ENCODE data around the gene PARP6.

Gene PARP6

DNA sequence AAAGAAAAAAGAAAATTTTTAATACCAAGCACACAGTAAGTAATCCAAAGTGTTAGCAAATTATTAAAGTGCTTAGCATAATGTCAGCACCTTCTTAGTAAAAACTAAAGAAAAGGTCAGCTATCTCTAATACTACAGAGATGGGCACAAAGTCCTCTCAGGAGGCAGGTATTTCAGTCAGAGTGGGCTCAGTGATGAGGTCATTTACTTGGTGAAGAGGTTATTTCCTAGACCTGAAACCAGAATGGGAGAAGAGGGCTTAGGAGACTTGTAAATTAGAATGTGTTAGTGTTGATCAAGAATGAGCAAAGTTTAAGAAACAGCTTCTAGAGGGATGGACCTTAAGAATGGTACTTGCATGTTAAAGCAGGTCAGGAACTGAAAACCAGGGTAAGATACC lies 32.7 kb downstream of the PARP6 start:
- peaks cover 12% of the 10 kb centered on the region for H3K4me1 ChIP-seq (ENCODE audit: control insufficient read depth, insufficient read depth, low read depth, low read length)
- DNase-seq: no peak
- H3K23ac ChIP-seq (ENCODE audit: low read length in 2 of 2): no peak overlapping the region
- H3K9me3 ChIP-seq (ENCODE audit: control insufficient read depth, low read length): no peaks in the 10 kb centered on the region
- no peak overlapping the region for H3K4ac ChIP-seq (ENCODE audit: low read depth in 1 of 2, low read length in 2 of 2)
- no peaks in the 10 kb centered on the region for H3K27me3 ChIP-seq (ENCODE audit: control insufficient read depth in 1 of 2, insufficient read depth in 1 of 2, low read length in 2 of 2)
- H3K79me1 ChIP-seq (replicated peaks; ENCODE audit: low read length, poor library complexity, severe bottlenecking): peaks cover 13% of the 10 kb centered on the region
- no peak overlapping the region for H3K27ac ChIP-seq (ENCODE audit: low read length, poor library complexity, severe bottlenecking)
- no peak overlapping the region for H2AK5ac ChIP-seq (ENCODE audit: low read length, severe bottlenecking)
- no peak overlapping the region for H3K14ac ChIP-seq (ENCODE audit: low read length in 2 of 2)
- no peak overlapping the region for H2BK12ac ChIP-seq (ENCODE audit: low read length in 2 of 2)
- H2BK15ac ChIP-seq (ENCODE audit: low read depth, poor library complexity, severe bottlenecking): no peak overlapping the region
- no peak overlapping the region for H2AFZ ChIP-seq (ENCODE audit: low read depth, low read length)
- no peak overlapping the region for H4K91ac ChIP-seq (ENCODE audit: low read length)
- no peak overlapping the region for H2BK5ac ChIP-seq (ENCODE audit: low read depth, low read length, poor library complexity, severe bottlenecking)
- no peak overlapping the region for H4K8ac ChIP-seq (ENCODE audit: low read length)
- no peak overlapping the region for H3K9ac ChIP-seq (ENCODE audit: low read length)
- no peak overlapping the region for H3K4me3 ChIP-seq (ENCODE audit: insufficient read depth in 1 of 2, low read depth in 1 of 2, low read length in 2 of 2)
- H2BK120ac ChIP-seq (ENCODE audit: low read depth, low read length): no peak overlapping the region
- no peak overlapping the region for H3K18ac ChIP-seq (ENCODE audit: low read depth in 1 of 2, low read length in 2 of 2)
- peaks cover 16 to 52% of the 10 kb centered on the region in 2 experiments for H3K36me3 ChIP-seq (ENCODE audit: control insufficient read depth in 1 of 2, insufficient read depth in 2 of 2, low read depth in 1 of 2, low read length in 2 of 2)
- H3K4me2 ChIP-seq (ENCODE audit: low read length, poor library complexity, severe bottlenecking): no peak overlapping the region

DNA sequence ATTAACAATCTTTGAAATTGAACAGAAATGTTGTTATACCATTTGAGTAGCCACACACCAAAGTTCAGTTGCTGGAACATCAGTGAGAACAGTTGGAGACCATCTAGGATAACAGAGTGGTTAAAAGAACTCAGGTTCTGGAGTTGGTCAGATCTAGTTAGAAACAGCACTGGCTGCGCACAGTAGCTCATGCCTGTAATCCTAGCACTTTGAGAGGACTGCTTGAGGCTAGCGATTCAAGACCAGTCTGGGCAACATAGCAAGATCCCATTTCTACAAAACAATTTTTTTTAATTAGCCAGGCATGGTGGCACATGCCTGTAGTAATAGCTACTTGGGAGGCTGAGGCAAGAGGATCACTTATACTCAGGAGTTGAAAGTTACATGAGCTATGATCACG lies 33.8 kb downstream of the PARP6 start:
- Histone ChIP-seq H3K4me3 (ENCODE audit: insufficient read depth in 1 of 2, low read depth in 1 of 2, low read length in 2 of 2) (no peak overlapping the region), H3K18ac (ENCODE audit: low read depth in 1 of 2, low read length in 2 of 2) (no peak overlapping the region), H3K27me3 (ENCODE audit: control insufficient read depth in 1 of 2, insufficient read depth in 1 of 2, low read length in 2 of 2) (no peaks in the 10 kb centered on the region), H3K9ac (ENCODE audit: low read length) (peak overlapping the region; percentile 93), H3K9me3 (ENCODE audit: control insufficient read depth, low read length) (no peaks in the 10 kb centered on the region), H3K14ac (ENCODE audit: low read length in 2 of 2) (no peak overlapping the region), H2AFZ (ENCODE audit: low read depth, low read length) (no peak overlapping the region), H2BK12ac (ENCODE audit: low read length in 2 of 2) (peak overlapping the region; percentile 79 to 85), H3K4me1 (ENCODE audit: control insufficient read depth, insufficient read depth, low read depth, low read length) (peaks cover 12% of the 10 kb centered on the region), H3K23ac (ENCODE audit: low read length in 2 of 2) (no peak overlapping the region), H2BK15ac (ENCODE audit: low read depth, poor library complexity, severe bottlenecking) (no peak overlapping the region), H3K4me2 (ENCODE audit: low read length, poor library complexity, severe bottlenecking) (no peak overlapping the region), H2BK5ac (ENCODE audit: low read depth, low read length, poor library complexity, severe bottlenecking) (peak overlapping the region; percentile 59), H2AK5ac (ENCODE audit: low read length, severe bottlenecking) (peak overlapping the region; percentile 89), H3K79me1 (replicated peaks; ENCODE audit: low read length, poor library complexity, severe bottlenecking) (peaks cover 15% of the 10 kb centered on the region), H3K4ac (ENCODE audit: low read depth in 1 of 2, low read length in 2 of 2) (peak overlapping the region in 1 of 2 experiments; percentile 52), H3K36me3 (ENCODE audit: control insufficient read depth in 1 of 2, insufficient read depth in 2 of 2, low read depth in 1 of 2, low read length in 2 of 2) (peaks cover 16 to 41% of the 10 kb centered on the region in 2 experiments), H4K91ac (ENCODE audit: low read length) (no peak overlapping the region), H3K27ac (ENCODE audit: low read length, poor library complexity, severe bottlenecking) (peak overlapping the region; percentile 17), H4K8ac (ENCODE audit: low read length) (no peak overlapping the region), H2BK120ac (ENCODE audit: low read depth, low read length) (no peak overlapping the region)
- DNase-seq: no peak
- WGBS: 90% methylated on average over 2 of the region's 3 CpGs

DNA sequence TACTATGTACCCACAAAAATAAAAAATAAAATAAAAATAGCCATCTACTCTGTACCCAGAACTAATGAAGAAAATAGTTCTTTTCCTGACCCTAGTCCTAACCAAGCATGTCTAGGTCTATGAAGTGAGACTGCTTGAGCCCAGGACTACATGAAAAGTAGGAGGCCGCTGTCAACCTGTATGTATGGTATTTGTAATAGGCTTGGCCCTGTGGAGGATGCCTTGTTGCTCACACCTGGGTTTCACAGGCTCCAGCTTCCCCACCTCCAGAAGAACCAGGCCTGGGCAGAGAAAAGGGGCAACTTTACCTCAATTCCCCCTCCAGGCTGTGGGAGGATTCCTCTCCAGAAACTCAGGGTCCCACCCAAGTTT lies 34.5 kb downstream of the PARP6 start:
- Histone ChIP-seq H3K4me1 (ENCODE audit: control insufficient read depth, insufficient read depth, low read depth, low read length) (peaks cover 13% of the 10 kb centered on the region), H3K23ac (ENCODE audit: low read length in 2 of 2) (no peak overlapping the region), H2BK12ac (ENCODE audit: low read length in 2 of 2) (peak overlapping the region; percentile 29 to 92), H3K4ac (ENCODE audit: low read depth in 1 of 2, low read length in 2 of 2) (peak overlapping the region in 1 of 2 experiments; percentile 96), H3K79me1 (replicated peaks; ENCODE audit: low read length, poor library complexity, severe bottlenecking) (peaks cover 15% of the 10 kb centered on the region), H4K91ac (ENCODE audit: low read length) (peak overlapping the region; percentile 62), H3K36me3 (ENCODE audit: control insufficient read depth in 1 of 2, insufficient read depth in 2 of 2, low read depth in 1 of 2, low read length in 2 of 2) (peaks cover 13 to 34% of the 10 kb centered on the region in 2 experiments), H2BK5ac (ENCODE audit: low read depth, low read length, poor library complexity, severe bottlenecking) (peak overlapping the region; percentile 9), H2BK15ac (ENCODE audit: low read depth, poor library complexity, severe bottlenecking) (peak overlapping the region; percentile 1), H3K4me3 (ENCODE audit: insufficient read depth in 1 of 2, low read depth in 1 of 2, low read length in 2 of 2) (no peak overlapping the region), H2AK5ac (ENCODE audit: low read length, severe bottlenecking) (peak overlapping the region; percentile 54), H2BK120ac (ENCODE audit: low read depth, low read length) (peak overlapping the region; percentile 86), H3K27me3 (ENCODE audit: control insufficient read depth in 1 of 2, insufficient read depth in 1 of 2, low read length in 2 of 2) (no peaks in the 10 kb centered on the region), H2AFZ (ENCODE audit: low read depth, low read length) (no peak overlapping the region), H3K27ac (ENCODE audit: low read length, poor library complexity, severe bottlenecking) (peak overlapping the region; percentile 85), H3K4me2 (ENCODE audit: low read length, poor library complexity, severe bottlenecking) (no peak overlapping the region), H4K8ac (ENCODE audit: low read length) (peak overlapping the region; percentile 24), H3K9me3 (ENCODE audit: control insufficient read depth, low read length) (no peaks in the 10 kb centered on the region), H3K14ac (ENCODE audit: low read length in 2 of 2) (peak overlapping the region in 1 of 2 experiments; percentile 26), H3K9ac (ENCODE audit: low read length) (peak overlapping the region; percentile 93), H3K18ac (ENCODE audit: low read depth in 1 of 2, low read length in 2 of 2) (peak overlapping the region; percentile 40 to 89)
- WGBS: 88% methylated on average over 1 of the region's 1 CpG
- no peak for DNase-seq

DNA sequence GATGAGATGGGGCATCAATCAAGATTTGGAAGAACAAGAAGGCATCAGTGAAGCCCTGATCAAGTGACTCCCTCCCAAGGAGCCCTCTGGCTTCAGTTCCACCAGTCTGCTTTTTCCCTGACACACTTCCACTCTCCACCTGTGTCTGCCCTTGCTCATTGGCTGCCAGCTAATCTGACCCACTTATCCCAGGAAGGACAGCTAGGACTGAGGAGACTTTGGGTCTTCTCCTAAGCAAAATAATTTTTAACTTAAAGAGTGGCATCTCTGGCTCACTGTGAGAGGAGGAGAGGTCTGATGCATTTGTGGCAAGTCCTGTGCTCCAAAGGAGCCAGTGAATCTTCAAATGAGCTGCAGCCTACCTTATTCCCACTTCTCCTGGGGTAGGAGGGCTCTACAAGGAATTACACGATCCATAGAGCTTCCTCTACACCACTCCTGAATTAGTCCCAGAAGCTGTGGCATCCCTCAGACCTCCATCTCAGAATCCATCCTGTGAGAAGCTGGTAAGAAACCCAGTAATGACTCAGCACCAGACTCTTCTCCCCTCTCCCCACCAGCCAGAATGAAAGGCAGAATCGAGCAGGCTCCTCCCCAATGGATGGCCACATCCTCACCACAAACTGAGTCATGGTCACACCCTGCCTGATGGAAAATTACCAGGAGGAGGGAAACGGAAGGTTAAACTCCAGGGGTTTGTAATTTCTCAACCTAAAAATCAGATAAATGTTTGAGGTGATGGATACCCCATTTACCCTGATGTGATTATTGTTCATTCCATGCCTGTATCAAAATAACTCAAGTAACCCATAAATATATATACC lies 35.1 kb downstream of the PARP6 start:
- H2BK15ac ChIP-seq (ENCODE audit: low read depth, poor library complexity, severe bottlenecking): no peak overlapping the region
- peaks cover 13 to 28% of the 10 kb centered on the region in 2 experiments for H3K36me3 ChIP-seq (ENCODE audit: control insufficient read depth in 1 of 2, insufficient read depth in 2 of 2, low read depth in 1 of 2, low read length in 2 of 2)
- H3K27me3 ChIP-seq (ENCODE audit: control insufficient read depth in 1 of 2, insufficient read depth in 1 of 2, low read length in 2 of 2): no peaks in the 10 kb centered on the region
- H2BK5ac ChIP-seq (ENCODE audit: low read depth, low read length, poor library complexity, severe bottlenecking): peak overlapping the region; percentile 97
- H3K9ac ChIP-seq (ENCODE audit: low read length): peak overlapping the region; percentile 93
- peak overlapping the region; percentile 82 to 97 for H2BK12ac ChIP-seq (ENCODE audit: low read length in 2 of 2)
- peak overlapping the region in 1 of 2 experiments; percentile 87 for H3K14ac ChIP-seq (ENCODE audit: low read length in 2 of 2)
- no peak overlapping the region for H2AFZ ChIP-seq (ENCODE audit: low read depth, low read length)
- peak overlapping the region; percentile 94 to 97 for H3K18ac ChIP-seq (ENCODE audit: low read depth in 1 of 2, low read length in 2 of 2)
- peaks cover 11% of the 10 kb centered on the region for H3K79me1 ChIP-seq (replicated peaks; ENCODE audit: low read length, poor library complexity, severe bottlenecking)
- H2AK5ac ChIP-seq (ENCODE audit: low read length, severe bottlenecking): peak overlapping the region; percentile 98
- peak overlapping the region; percentile 55 for H3K4me2 ChIP-seq (ENCODE audit: low read length, poor library complexity, severe bottlenecking)
- H3K4ac ChIP-seq (ENCODE audit: low read depth in 1 of 2, low read length in 2 of 2): peak overlapping the region; percentile 94 to 97
- peak overlapping the region; percentile 100 for H3K27ac ChIP-seq (ENCODE audit: low read length, poor library complexity, severe bottlenecking)
- H3K23ac ChIP-seq (ENCODE audit: low read length in 2 of 2): peak overlapping the region; percentile 92 to 96
- 0% methylated on average over 2 of the region's 3 CpGs for WGBS
- H2BK120ac ChIP-seq (ENCODE audit: low read depth, low read length): peak overlapping the region; percentile 95
- peak; percentile 99 for DNase-seq
- no peaks in the 10 kb centered on the region for H3K9me3 ChIP-seq (ENCODE audit: control insufficient read depth, low read length)
- H4K91ac ChIP-seq (ENCODE audit: low read length): peak overlapping the region; percentile 97
- peak overlapping the region; percentile 47 for H4K8ac ChIP-seq (ENCODE audit: low read length)
- peak overlapping the region in 1 of 2 experiments; percentile 82 for H3K4me3 ChIP-seq (ENCODE audit: insufficient read depth in 1 of 2, low read depth in 1 of 2, low read length in 2 of 2)
- peaks cover 17% of the 10 kb centered on the region for H3K4me1 ChIP-seq (ENCODE audit: control insufficient read depth, insufficient read depth, low read depth, low read length)

All from mesenchymal stem cell (in vitro differentiated cells and primary cell).